ENCODE measurements around the gene HMGA1. TPM values are rescaled to one million over a fixed set of nuclear protein-coding genes. Genes with fewer than 3 reads are reported as not detected.

Gene HMGA1
- total and polyA plus RNA-seq, 2 of the 13 experiments (the other 11 are each of a cell fraction or from before 2014, with no cell fraction given), result 117 to 145 TPM

GRCh38 chr6:34196116-34196832 is 40.4 kb upstream of the HMGA1 start (continued):
- TF ChIP-seq, protein P1, sequence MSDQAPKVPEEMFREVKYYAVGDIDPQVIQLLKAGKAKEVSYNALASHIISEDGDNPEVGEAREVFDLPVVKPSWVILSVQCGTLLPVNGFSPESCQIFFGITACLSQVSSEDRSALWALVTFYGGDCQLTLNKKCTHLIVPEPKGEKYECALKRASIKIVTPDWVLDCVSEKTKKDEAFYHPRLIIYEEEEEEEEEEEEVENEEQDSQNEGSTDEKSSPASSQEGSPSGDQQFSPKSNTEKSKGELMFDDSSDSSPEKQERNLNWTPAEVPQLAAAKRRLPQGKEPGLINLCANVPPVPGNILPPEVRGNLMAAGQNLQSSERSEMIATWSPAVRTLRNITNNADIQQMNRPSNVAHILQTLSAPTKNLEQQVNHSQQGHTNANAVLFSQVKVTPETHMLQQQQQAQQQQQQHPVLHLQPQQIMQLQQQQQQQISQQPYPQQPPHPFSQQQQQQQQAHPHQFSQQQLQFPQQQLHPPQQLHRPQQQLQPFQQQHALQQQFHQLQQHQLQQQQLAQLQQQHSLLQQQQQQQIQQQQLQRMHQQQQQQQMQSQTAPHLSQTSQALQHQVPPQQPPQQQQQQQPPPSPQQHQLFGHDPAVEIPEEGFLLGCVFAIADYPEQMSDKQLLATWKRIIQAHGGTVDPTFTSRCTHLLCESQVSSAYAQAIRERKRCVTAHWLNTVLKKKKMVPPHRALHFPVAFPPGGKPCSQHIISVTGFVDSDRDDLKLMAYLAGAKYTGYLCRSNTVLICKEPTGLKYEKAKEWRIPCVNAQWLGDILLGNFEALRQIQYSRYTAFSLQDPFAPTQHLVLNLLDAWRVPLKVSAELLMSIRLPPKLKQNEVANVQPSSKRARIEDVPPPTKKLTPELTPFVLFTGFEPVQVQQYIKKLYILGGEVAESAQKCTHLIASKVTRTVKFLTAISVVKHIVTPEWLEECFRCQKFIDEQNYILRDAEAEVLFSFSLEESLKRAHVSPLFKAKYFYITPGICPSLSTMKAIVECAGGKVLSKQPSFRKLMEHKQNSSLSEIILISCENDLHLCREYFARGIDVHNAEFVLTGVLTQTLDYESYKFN (CRISPR knock-in tag; conservative IDR thresholded peaks at IDR 0.05), result no peak
- TF ChIP-seq ZFP41 (CRISPR knock-in tag; IDR thresholded peaks at IDR 0.05; ENCODE audit: borderline replicate concordance), result no peak; the same call in 1 of the 2 replicates
- TF ChIP-seq MIER2 (CRISPR knock-in tag; IDR thresholded peaks at IDR 0.05), result no peak
- TF ChIP-seq ZFP82 (CRISPR knock-in tag; IDR thresholded peaks at IDR 0.05; ENCODE audit: borderline replicate concordance), result no peak
- TF ChIP-seq SOX13 (IDR thresholded peaks at IDR 0.05), result no peak
- peak in 1 of 2 experiments; percentile 51; a peak in 2 of 4 replicates for TF ChIP-seq SOX13 (CRISPR knock-in tag; conservative IDR thresholded peaks at IDR 0.05 in 1 of 2, IDR thresholded peaks at IDR 0.05 in 1 of 2)
- TF ChIP-seq ZNF609 (CRISPR knock-in tag; IDR thresholded peaks at IDR 0.05; ENCODE audit: borderline replicate concordance), result peak; percentile 76; the same call in 1 of the 2 replicates
- peak; percentile 49; the same call in 1 of the 2 replicates for TF ChIP-seq ZNF234 (CRISPR knock-in tag; conservative IDR thresholded peaks at IDR 0.05)
- TF ChIP-seq MTA3 (CRISPR knock-in tag; IDR thresholded peaks at IDR 0.05), result no peak
- peak; percentile 90 for TF ChIP-seq ZNF350 (CRISPR knock-in tag; IDR thresholded peaks at IDR 0.05; ENCODE audit: borderline replicate concordance, low read depth)
- TF ChIP-seq PAX8 (CRISPR knock-in tag; IDR thresholded peaks at IDR 0.05; ENCODE audit: borderline replicate concordance), result peak; percentile 95; the same call in 1 of the 2 replicates
- TF ChIP-seq ZNF547 (CRISPR knock-in tag; IDR thresholded peaks at IDR 0.05), result 0 out of 2 replicates have a peak, but pooled peaks have one; percentile 71
- no peak for TF ChIP-seq ZFYVE20 (CRISPR knock-in tag; IDR thresholded peaks at IDR 0.05; ENCODE audit: borderline replicate concordance, low read depth)
- no peak for TF ChIP-seq ZNF747 (CRISPR knock-in tag; IDR thresholded peaks at IDR 0.05; ENCODE audit: borderline replicate concordance)
- peak; percentile 62; the same call in 1 of the 2 replicates for TF ChIP-seq ARID2 (CRISPR knock-in tag; IDR thresholded peaks at IDR 0.05; ENCODE audit: borderline replicate concordance)
- peak; percentile 84; the same call in 1 of the 2 replicates for TF ChIP-seq AHR (CRISPR knock-in tag; IDR thresholded peaks at IDR 0.05)
- peak; percentile 93 for TF ChIP-seq ZNF501 (CRISPR knock-in tag; IDR thresholded peaks at IDR 0.05)
- TF ChIP-seq STAG1 (CRISPR knock-in tag; IDR thresholded peaks at IDR 0.05), result peak; percentile 91
- no peak for TF ChIP-seq ZNF264 (CRISPR knock-in tag; IDR thresholded peaks at IDR 0.05)
- no peak for TF ChIP-seq ZNF780A (CRISPR knock-in tag; IDR thresholded peaks at IDR 0.05)
- no peak for TF ChIP-seq ZBTB7A (CRISPR knock-in tag; IDR thresholded peaks at IDR 0.05)
- peak; percentile 44; the same call in 1 of the 2 replicates for TF ChIP-seq NFKBIZ (CRISPR knock-in tag; IDR thresholded peaks at IDR 0.05)

All from HepG2 (cell line).